A673 (cell line): ENCODE results near the gene EPHB2. TPM values are rescaled to one million over a fixed set of nuclear protein-coding genes. Genes with fewer than 3 reads are reported as not detected.
A peak's percentile ranks its signal among the peaks of the same experiment; 100 is the strongest.

Experiments
- BruUV-seq: library from RNA; stranded (reverse); fragments of 400-500 nt; replicated peaks from 2 replicates; lab custom pipeline; 2021; lab: Mats Ljungman, UMichigan
- CTCF ChIA-PET: fragments of 300-600 bp; sonication (Branson Sonifier 250); formaldehyde crosslinking; loops from one replicate; lab custom pipeline; 2022; ENCODE audit warnings: antibody characterized with exemption; lab: Charles Lee
- POLR2A ChIA-PET: fragments of 300-600 bp; sonication (Branson Sonifier 250); formaldehyde crosslinking; loops from one replicate; lab custom pipeline; 2022; ENCODE audit warnings: antibody characterized with exemption; ENCODE audit not compliant: low non-redundant PET; lab: Charles Lee
- DNase-seq: peaks from one replicate; pipeline ENCODE4 v3.0.0-alpha.2; 2015; ENCODE audit warnings: low spot score
- H3K27ac ChIP-seq: fragments of 200-600 bp; sonication (generic); 2 replicates; pipeline ENCODE4 v1.5.1; 2016; ENCODE audit warnings: mixed run types, low read depth, mild to moderate bottlenecking, mixed read lengths, antibody characterized with exemption, low read length; ENCODE audit not compliant: poor library complexity, severe bottlenecking
- H3K27me3 ChIP-seq: fragments of 200-600 bp; sonication (generic); replicated peaks from 2 replicates; pipeline ENCODE4 v1.6.1; 2017; ENCODE audit warnings: mixed run types, low read depth, mild to moderate bottlenecking, mixed read lengths, antibody characterized with exemption, low read length; ENCODE audit not compliant: insufficient read depth, poor library complexity
- H3K36me3 ChIP-seq: fragments of 200-600 bp; sonication (generic); 2 replicates; pipeline ENCODE4 v1.6.1; 2016; ENCODE audit warnings: mixed run types, mild to moderate bottlenecking, mixed read lengths, antibody characterized with exemption, low read length; ENCODE audit not compliant: insufficient read depth, poor library complexity, severe bottlenecking
- H3K4me1 ChIP-seq: fragments of 200-600 bp; sonication (generic); 2 replicates; pipeline ENCODE4 v1.6.1; 2017; ENCODE audit warnings: mixed run types, mild to moderate bottlenecking, mixed read lengths, antibody characterized with exemption, low read length; ENCODE audit not compliant: insufficient read depth, poor library complexity, severe bottlenecking
- H3K4me3 ChIP-seq: fragments of 200-600 bp; sonication (generic); 2 replicates; pipeline ENCODE4 v1.5.1; 2016; ENCODE audit warnings: low read depth, mixed run types, mild to moderate bottlenecking, mixed read lengths, low read length; ENCODE audit not compliant: poor library complexity, severe bottlenecking
- H3K9me3 ChIP-seq: fragments of 200-600 bp; sonication (generic); 2 replicates; pipeline ENCODE4 v1.6.1; 2016; ENCODE audit warnings: mixed run types, low read depth, mild to moderate bottlenecking, mixed read lengths, antibody characterized with exemption, low read length; ENCODE audit not compliant: poor library complexity, severe bottlenecking
- EZH2 ChIP-seq: fragments of 200-600 bp; sonication (generic); IDR thresholded peaks from 2 replicates; pipeline ENCODE4 v1.6.1; 2017; ENCODE audit warnings: borderline replicate concordance, low read depth, mild to moderate bottlenecking, mixed read lengths, antibody characterized with exemption, low read length; ENCODE audit not compliant: poor library complexity, severe bottlenecking
- intact Hi-C: fragments of 100-400 bp; cut with micrococcal nuclease; formaldehyde crosslinking; loops from one replicate; pipeline ENCODE4 v1.10.0; 2022; ENCODE audit not compliant: unreplicated experiment
- total RNA-seq: library from RNA; stranded (reverse); gene quantifications from 2 replicates; pipeline ENCODE4 v1.2.3, GENCODE V29; 2021
- TF ChIP-seq, protein P1 (sequence below): fragments of 300-800, 200-600 bp; sonication (generic); conservative IDR thresholded peaks from 2 replicates; pipeline ENCODE4 v1.5.1; 2017; ENCODE audit warnings: low read depth, mild to moderate bottlenecking, antibody characterized with exemption, low read length, moderate library complexity, mixed read lengths

Gene EPHB2
- total RNA-seq, 1 experiment from 2014 or later, result 10.4 TPM

DNA sequence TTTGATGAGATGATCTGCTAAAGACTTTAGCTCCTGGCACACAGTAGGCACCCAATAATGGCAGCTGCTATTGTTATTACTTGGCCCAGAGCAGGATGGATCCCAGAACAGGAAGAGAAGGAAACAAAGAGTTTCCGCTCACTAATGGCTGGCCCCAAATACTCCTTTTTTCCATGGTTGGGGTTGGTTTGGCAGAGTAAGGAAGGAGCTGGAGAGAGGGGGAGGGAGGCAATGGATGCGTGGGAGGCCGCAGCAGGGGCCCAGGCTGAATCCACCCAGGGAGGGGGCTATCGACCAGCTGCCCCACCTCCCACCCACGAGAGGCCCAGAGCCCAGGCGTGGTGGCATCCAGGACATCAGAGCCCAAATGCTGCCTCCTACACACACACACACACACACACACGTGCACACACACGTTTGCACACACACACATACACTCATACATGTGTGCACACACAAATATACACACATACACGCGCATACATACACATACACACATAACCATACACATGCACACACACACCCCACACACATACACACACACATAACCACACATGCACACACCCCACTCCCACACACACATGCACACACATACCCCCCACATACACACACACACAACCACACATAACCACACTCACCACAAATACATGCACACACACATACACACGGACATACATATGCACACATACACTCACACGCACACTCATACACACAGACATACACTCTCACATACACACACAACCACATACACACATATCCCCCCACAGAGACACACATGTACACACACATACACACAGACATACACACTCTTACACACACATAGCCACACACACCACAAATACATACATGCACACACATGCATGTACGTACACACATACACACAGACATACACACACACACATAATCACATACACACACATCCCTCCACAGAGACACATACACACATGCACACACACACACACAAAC, 32.4 kb upstream of the EPHB2 start:
- CTCF ChIA-PET, result interaction anchor here (0.6 kb wide), 1 partner anchor 220 kb away, joined by 3 read pairs; no protein-coding TSS in a partner anchor
- intact Hi-C loops, result loop anchor here (10.0 kb wide), 1 partner anchor 207 kb away; no protein-coding TSS in a partner anchor

DNA sequence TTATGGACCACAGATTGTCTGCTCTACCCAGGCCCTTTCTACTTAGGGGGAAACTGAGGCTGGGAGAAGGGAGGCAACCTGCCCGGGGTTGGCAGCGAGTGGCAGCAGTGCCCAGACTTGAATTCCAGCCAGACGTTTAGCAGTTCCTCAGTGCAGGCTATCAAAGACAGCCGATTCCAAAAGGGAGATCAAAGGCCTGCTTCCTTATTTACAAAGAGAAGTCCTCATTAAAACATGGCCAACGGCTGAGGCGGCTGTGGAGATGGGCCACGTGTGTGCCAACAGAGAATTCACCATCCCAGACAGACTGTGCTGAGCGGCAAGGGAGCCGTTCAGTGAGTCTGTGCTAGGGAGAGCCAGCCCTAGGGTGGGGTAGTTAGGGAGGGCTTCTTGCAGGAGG, 29.9 kb upstream of the EPHB2 start:
- Histone ChIP-seq H3K27ac (no peak overlapping the region), H3K9me3 (no peaks in the 10 kb centered on the region), H3K4me1 (peaks cover 27% of the 10 kb centered on the region), H3K27me3 (no peaks in the 10 kb centered on the region), H3K4me3 (no peak overlapping the region), H3K36me3 (no peaks in the 10 kb centered on the region)
- BruUV-seq, result no TSS peak
- intact Hi-C loops, result no loop called here
- TF ChIP-seq, protein P1, sequence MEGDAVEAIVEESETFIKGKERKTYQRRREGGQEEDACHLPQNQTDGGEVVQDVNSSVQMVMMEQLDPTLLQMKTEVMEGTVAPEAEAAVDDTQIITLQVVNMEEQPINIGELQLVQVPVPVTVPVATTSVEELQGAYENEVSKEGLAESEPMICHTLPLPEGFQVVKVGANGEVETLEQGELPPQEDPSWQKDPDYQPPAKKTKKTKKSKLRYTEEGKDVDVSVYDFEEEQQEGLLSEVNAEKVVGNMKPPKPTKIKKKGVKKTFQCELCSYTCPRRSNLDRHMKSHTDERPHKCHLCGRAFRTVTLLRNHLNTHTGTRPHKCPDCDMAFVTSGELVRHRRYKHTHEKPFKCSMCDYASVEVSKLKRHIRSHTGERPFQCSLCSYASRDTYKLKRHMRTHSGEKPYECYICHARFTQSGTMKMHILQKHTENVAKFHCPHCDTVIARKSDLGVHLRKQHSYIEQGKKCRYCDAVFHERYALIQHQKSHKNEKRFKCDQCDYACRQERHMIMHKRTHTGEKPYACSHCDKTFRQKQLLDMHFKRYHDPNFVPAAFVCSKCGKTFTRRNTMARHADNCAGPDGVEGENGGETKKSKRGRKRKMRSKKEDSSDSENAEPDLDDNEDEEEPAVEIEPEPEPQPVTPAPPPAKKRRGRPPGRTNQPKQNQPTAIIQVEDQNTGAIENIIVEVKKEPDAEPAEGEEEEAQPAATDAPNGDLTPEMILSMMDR, result no peak
- ChIA-PET CTCF (no interaction called here), POLR2A (no interaction called here)
- no peak for DNase-seq

More for the DNA sequence above, 32.4 kb upstream of the EPHB2 start:
- DNase-seq, result peak; percentile 80
- no TSS peak for BruUV-seq
- TF ChIP-seq, protein P1, result no peak
- no peaks in the 10 kb centered on the region for H3K36me3 ChIP-seq
- no peak overlapping the region for H3K4me3 ChIP-seq
- H3K27ac ChIP-seq, result peak overlapping the region; percentile 13
- H3K4me1 ChIP-seq, result peaks cover 27% of the 10 kb centered on the region
- POLR2A ChIA-PET, result interaction anchor here (0.6 kb wide), 1 partner anchor 666 kb away, joined by 4 read pairs; the partner anchor contains the start of gene HNRNPR
- H3K27me3 ChIP-seq, result no peaks in the 10 kb centered on the region
- H3K9me3 ChIP-seq, result no peaks in the 10 kb centered on the region

DNA sequence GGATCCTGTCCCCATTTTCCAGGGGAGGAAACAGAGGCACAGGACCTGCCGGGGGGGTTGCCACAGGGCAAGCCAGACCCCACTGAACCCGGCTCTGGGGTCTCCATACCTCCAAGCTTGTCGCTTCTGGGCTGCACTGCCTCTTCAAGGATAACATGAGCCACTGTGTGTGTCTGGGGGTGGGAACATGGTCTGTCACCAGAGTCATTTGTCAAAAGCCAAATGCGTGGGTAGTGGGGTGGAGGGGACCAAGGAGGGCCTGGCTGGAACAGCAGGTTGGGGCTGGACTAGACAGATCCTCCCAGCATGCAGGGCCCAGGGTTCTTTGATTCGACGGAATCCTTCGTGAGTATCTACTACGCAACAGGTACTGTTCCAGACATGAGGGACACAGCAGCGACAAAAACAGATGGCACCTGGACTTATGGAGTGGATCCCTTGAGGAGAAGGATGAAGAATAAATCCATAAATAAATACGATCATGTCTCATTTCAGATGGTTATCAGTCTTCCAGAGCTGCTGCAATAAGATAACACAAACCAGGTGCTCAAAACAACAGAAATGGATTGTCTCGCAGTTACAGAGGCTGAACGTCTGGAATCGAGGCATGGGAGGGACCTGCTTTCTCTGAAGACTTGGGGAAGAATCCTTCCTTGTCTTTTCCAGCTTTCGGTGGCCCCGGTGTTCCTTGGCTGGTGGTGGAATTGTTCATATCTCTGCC, 28.9 kb upstream of the EPHB2 start:
- Histone ChIP-seq H3K27ac (no peak overlapping the region), H3K4me3 (no peak overlapping the region), H3K4me1 (peaks cover 27% of the 10 kb centered on the region), H3K9me3 (no peaks in the 10 kb centered on the region), H3K27me3 (no peaks in the 10 kb centered on the region), H3K36me3 (no peaks in the 10 kb centered on the region)
- ChIA-PET CTCF (no interaction called here), POLR2A (no interaction called here)
- DNase-seq, result no peak
- intact Hi-C loops, result no loop called here
- TF ChIP-seq, protein P1, result no peak
- TF ChIP-seq EZH2, result no peak
- BruUV-seq, result no TSS peak
